ENCODE results near the gene ZNF277. TPM values are rescaled to one million over a fixed set of nuclear protein-coding genes. Genes with fewer than 3 reads are reported as not detected.

ZNF277 gene
- total and polyA plus RNA-seq, 4 donors, result 11.9 to 47.6 (median 24.9) TPM

DNA sequence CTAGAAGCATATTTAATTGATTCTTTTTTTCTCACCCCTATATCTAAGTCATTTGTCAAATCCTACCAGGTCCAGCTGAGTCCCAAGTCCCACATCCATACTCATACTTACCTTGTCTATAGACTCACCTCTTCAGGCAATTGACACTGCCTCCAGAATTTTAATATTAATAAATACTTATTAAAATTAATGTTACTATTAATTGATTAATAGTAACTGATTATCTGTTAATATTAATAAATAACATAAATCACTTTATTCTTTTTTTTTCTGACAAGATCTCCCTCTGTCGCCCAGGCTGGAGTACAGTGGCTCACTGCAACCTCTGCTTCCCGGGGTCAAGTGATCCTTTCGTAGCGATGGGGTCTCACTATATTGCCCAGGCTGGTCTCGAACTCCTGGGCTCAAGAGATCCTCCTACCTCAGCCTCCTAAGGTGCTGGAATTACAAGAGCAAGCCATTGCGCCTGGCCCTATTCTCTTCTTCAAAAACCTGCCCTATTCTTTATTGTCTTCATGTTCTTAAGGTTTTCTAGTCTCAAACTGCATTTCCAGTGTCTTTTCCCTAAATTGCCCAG, 94.4 kb downstream of the ZNF277 start:
- Histone ChIP-seq H3K27ac (ENCODE audit: low read depth in 1 of 2, low read length in 1 of 2) (no peak overlapping the region), H3K36me3 (ENCODE audit: control insufficient read depth in 4 of 4, insufficient read depth in 4 of 4, low read length in 4 of 4) (peaks cover 0 to 5% (median 1%) of the 10 kb centered on the region in 4 donors), H3K4me1 (ENCODE audit: control insufficient read depth in 5 of 5, insufficient read depth in 5 of 5, low read length in 5 of 5) (peaks cover 0 to 2% (median 0%) of the 10 kb centered on the region in 5 donors), H3K27me3 (ENCODE audit: control insufficient read depth in 3 of 3, insufficient read depth in 3 of 3, low read length in 2 of 3) (no peaks in the 10 kb centered on the region), H3K9ac (ENCODE audit: insufficient read depth in 1 of 2, low read length in 2 of 2) (no peak overlapping the region), H3K9me3 (ENCODE audit: control insufficient read depth in 4 of 4, insufficient read depth in 3 of 4, low read length in 3 of 4) (no peaks in the 10 kb centered on the region), H3K4me3 (no peak overlapping the region)
- DNase-seq (no peak), ATAC-seq (ENCODE audit: insufficient read depth, low FRiP score) (no peak)
- WGBS, 2 donors, result 96 to 97% methylated on average over 6 of the region's 6 CpGs
- no peak for TF ChIP-seq CTCF (IDR thresholded peaks at IDR 0.05; ENCODE audit: control extremely low read depth, extremely low read depth)

GRCh38 chr7:112302566-112302965, 96.1 kb downstream of the ZNF277 start:
- H3K9me3 ChIP-seq (ENCODE audit: control insufficient read depth in 4 of 4, insufficient read depth in 3 of 4, low read length in 3 of 4), result no peaks in the 10 kb centered on the region
- WGBS, 2 donors, result 47 to 50% methylated on average over 2 of the region's 2 CpGs
- H3K9ac ChIP-seq (ENCODE audit: insufficient read depth in 1 of 2, low read length in 2 of 2), result no peak overlapping the region
- ATAC-seq (ENCODE audit: insufficient read depth, low FRiP score), result no peak
- no peak for TF ChIP-seq CTCF (IDR thresholded peaks at IDR 0.05; ENCODE audit: control extremely low read depth, extremely low read depth)
- H3K4me1 ChIP-seq (ENCODE audit: control insufficient read depth in 5 of 5, insufficient read depth in 5 of 5, low read length in 5 of 5), result peaks cover 0 to 2% (median 0%) of the 10 kb centered on the region in 5 donors
- peaks cover 0 to 6% (median 1%) of the 10 kb centered on the region in 4 donors for H3K36me3 ChIP-seq (ENCODE audit: control insufficient read depth in 4 of 4, insufficient read depth in 4 of 4, low read length in 4 of 4)
- H3K27ac ChIP-seq (ENCODE audit: low read depth in 1 of 2, low read length in 1 of 2), result no peak overlapping the region
- no peak for DNase-seq
- H3K27me3 ChIP-seq (ENCODE audit: control insufficient read depth in 3 of 3, insufficient read depth in 3 of 3, low read length in 2 of 3), result no peaks in the 10 kb centered on the region
- no peak overlapping the region for H3K4me3 ChIP-seq

GRCh38 chr7:112306903-112307302, 100.4 kb downstream of the ZNF277 start:
- H3K27ac ChIP-seq (ENCODE audit: low read depth in 1 of 2, low read length in 1 of 2), result no peak overlapping the region

More at GRCh38 chr7:112306903-112307302, 100.4 kb downstream of the ZNF277 start:
- TF ChIP-seq CTCF (IDR thresholded peaks at IDR 0.05; ENCODE audit: control extremely low read depth, extremely low read depth), result no peak
- H3K27me3 ChIP-seq (ENCODE audit: control insufficient read depth in 3 of 3, insufficient read depth in 3 of 3, low read length in 2 of 3), result no peaks in the 10 kb centered on the region
- H3K9me3 ChIP-seq (ENCODE audit: control insufficient read depth in 4 of 4, insufficient read depth in 3 of 4, low read length in 3 of 4), result peaks cover 0 to 5% (median 1%) of the 10 kb centered on the region in 4 donors
- no peak overlapping the region for H3K9ac ChIP-seq (ENCODE audit: insufficient read depth in 1 of 2, low read length in 2 of 2)
- H3K4me1 ChIP-seq (ENCODE audit: control insufficient read depth in 5 of 5, insufficient read depth in 5 of 5, low read length in 5 of 5), result no peaks in the 10 kb centered on the region
- DNase-seq (no peak), ATAC-seq (ENCODE audit: insufficient read depth, low FRiP score) (no peak)
- H3K4me3 ChIP-seq, result no peak overlapping the region
- H3K36me3 ChIP-seq (ENCODE audit: control insufficient read depth in 4 of 4, insufficient read depth in 4 of 4, low read length in 4 of 4), result peaks cover 0 to 7% (median 4%) of the 10 kb centered on the region in 4 donors
- WGBS, 2 donors, result 97 to 98% methylated on average over 2 of the region's 2 CpGs

All from lung (tissue), 12 donors.